ENCODE measurements around the gene KRT5.

KRT5 gene

DNA sequence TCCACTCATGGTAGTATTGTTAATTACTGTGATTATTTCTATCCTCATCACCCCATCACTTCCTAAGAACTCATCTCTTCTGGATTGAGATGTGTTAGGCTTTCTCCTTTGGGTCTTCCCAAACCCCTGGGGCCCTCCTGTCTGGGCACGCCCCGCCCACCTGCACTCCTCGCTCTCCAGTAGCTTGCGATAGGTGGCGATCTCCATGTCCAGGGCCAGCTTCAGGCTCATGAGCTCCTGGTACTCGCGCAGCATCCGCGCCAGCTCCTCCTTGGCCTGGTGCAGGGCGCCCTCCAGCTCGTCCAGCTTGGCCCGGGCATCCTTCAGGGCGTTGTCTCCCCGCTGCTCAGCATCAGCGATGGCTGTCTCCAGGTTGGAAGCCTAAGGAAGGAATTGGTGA lies 25.9 kb upstream of the KRT5 start:
- TF ChIP-seq CTCF (IDR thresholded peaks at IDR 0.05; ENCODE audit: control extremely low read depth, extremely low read depth, low read depth, missing control alignments) = no peak
- no peak for DNase-seq (ENCODE audit: extremely low spot score)
- ChIA-PET POLR2A (no interaction called here), CTCF (no interaction called here)

GRCh38 chr12:52543985-52544883 lies 24.0 kb upstream of the KRT5 start:
- ChIA-PET CTCF (interaction anchor here (0.9 to 1.3 kb wide), 2 partner anchors 10 to 31 kb away, joined by 3 read pairs; no protein-coding TSS in a partner anchor), POLR2A (no interaction called here)
- no peak for TF ChIP-seq CTCF (IDR thresholded peaks at IDR 0.05; ENCODE audit: control extremely low read depth, extremely low read depth, low read depth, missing control alignments)
- no peak for DNase-seq (ENCODE audit: extremely low spot score)

- ChIA-PET CTCF (no interaction called here), POLR2A (no interaction called here)
- TF ChIP-seq CTCF (IDR thresholded peaks at IDR 0.05; ENCODE audit: control extremely low read depth, extremely low read depth, low read depth, missing control alignments) = no peak
- DNase-seq (ENCODE audit: extremely low spot score) = no peak
Observed at GRCh38 chr12:52542785-52543318, 22.7 kb upstream of the KRT5 start.

DNA sequence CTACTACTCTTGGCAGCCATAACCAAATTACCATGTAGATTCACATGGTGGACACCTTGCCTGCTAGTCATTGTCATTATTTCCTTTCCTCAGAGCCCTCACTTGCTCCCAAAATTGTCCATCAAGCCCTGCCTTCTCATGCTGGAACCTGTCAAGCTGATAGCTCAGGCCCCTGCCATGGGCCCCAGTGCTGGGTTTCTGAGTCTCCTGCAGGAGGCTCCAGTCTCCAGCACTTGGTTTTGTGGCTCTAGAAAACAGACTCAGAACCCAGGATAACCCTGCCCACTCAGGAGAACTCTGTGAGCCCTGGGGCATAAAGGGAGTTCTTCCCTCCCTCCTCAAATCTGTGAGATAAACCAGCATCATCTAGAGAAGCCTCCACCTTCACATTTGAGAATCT lies 22.0 kb upstream of the KRT5 start:
- CTCF ChIA-PET = no interaction called here
- POLR2A ChIA-PET = no interaction called here
- TF ChIP-seq CTCF (IDR thresholded peaks at IDR 0.05; ENCODE audit: control extremely low read depth, extremely low read depth, low read depth, missing control alignments) = no peak
- no peak for DNase-seq (ENCODE audit: extremely low spot score)

DNA sequence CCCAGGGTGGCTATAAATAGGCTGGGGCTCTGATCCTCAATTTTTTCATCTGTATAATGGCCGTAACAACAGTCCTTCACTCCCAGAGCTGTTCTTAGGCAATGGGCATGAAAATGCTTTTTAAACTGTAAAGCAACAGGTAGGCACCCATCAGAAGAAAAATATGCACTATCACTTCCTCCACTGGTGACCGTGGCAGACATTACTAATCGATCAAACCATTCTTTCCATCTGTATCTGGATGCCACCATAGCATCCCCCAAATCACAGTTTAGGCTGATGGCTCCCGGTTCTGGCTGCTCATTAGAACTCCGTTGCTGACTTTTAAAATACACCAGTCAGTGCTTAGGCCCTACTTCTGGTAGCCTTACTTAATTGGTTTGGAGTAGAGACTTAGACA lies 21.5 kb upstream of the KRT5 start:
- CTCF ChIA-PET = no interaction called here
- POLR2A ChIA-PET = no interaction called here
- DNase-seq (ENCODE audit: extremely low spot score) = no peak
- TF ChIP-seq CTCF (IDR thresholded peaks at IDR 0.05; ENCODE audit: control extremely low read depth, extremely low read depth, low read depth, missing control alignments) = no peak

GRCh38 chr12:52540531-52540930 lies 20.3 kb upstream of the KRT5 start:
- TF ChIP-seq CTCF (IDR thresholded peaks at IDR 0.05; ENCODE audit: control extremely low read depth, extremely low read depth, low read depth, missing control alignments) = no peak
- ChIA-PET POLR2A (no interaction called here), CTCF (no interaction called here)
- DNase-seq (ENCODE audit: extremely low spot score) = no peak
